Osteocyte (in vitro differentiated cells): Measurements from ENCODE around the gene NT5DC3. TPM values are rescaled to one million over a fixed set of nuclear protein-coding genes. Genes with fewer than 3 reads are reported as not detected.

Experiments
- DNase-seq: peaks from one replicate; pipeline ENCODE4 v3.0.0; 2021; ENCODE audit warnings: mixed read lengths; ENCODE audit not compliant: unreplicated experiment; ENCODE audit errors: extremely low spot score
- H3K27ac Mint-ChIP-seq: one replicate; pipeline ENCODE4 v1.8.0; 2021; ENCODE audit warnings: mild to moderate bottlenecking, mixed read lengths; ENCODE audit not compliant: unreplicated experiment
- H3K27me3 Mint-ChIP-seq: one replicate; pipeline ENCODE4 v1.8.0; 2021; ENCODE audit warnings: mixed read lengths; ENCODE audit not compliant: unreplicated experiment
- H3K36me3 Mint-ChIP-seq: one replicate; pipeline ENCODE4 v1.8.0; 2021; ENCODE audit warnings: mixed read lengths; ENCODE audit not compliant: unreplicated experiment
- H3K4me1 Mint-ChIP-seq: one replicate; pipeline ENCODE4 v1.8.0; 2021; ENCODE audit warnings: mixed read lengths; ENCODE audit not compliant: unreplicated experiment
- H3K4me3 Mint-ChIP-seq: one replicate; pipeline ENCODE4 v1.8.0; 2021; ENCODE audit warnings: mild to moderate bottlenecking, moderate library complexity, mixed read lengths; ENCODE audit not compliant: unreplicated experiment
- H3K9me3 Mint-ChIP-seq: one replicate; pipeline ENCODE4 v1.8.0; 2021; ENCODE audit warnings: mixed read lengths; ENCODE audit not compliant: unreplicated experiment
- total RNA-seq: library from RNA; stranded (reverse); gene quantifications from 2 replicates; pipeline ENCODE4 v1.2.1, GENCODE V29; 2021
- TF ChIP-seq, protein P1 (sequence below): fragments of 200-600 bp; sonication (generic); IDR thresholded peaks from 2 replicates; pipeline ENCODE4 v1.5.0; 2021; ENCODE audit warnings: antibody characterized with exemption, mild to moderate bottlenecking, moderate library complexity

Gene NT5DC3
- total RNA-seq, 1 donor from 2014 or later, result 12.5 TPM

- Mint-ChIP-seq H3K36me3 (no peaks in the 10 kb centered on the region), H3K4me1 (peaks cover 11% of the 10 kb centered on the region), H3K27me3 (no peaks in the 10 kb centered on the region), H3K9me3 (no peaks in the 10 kb centered on the region), H3K4me3 (no peak overlapping the region), H3K27ac (no peak overlapping the region)
- TF ChIP-seq, protein P1, sequence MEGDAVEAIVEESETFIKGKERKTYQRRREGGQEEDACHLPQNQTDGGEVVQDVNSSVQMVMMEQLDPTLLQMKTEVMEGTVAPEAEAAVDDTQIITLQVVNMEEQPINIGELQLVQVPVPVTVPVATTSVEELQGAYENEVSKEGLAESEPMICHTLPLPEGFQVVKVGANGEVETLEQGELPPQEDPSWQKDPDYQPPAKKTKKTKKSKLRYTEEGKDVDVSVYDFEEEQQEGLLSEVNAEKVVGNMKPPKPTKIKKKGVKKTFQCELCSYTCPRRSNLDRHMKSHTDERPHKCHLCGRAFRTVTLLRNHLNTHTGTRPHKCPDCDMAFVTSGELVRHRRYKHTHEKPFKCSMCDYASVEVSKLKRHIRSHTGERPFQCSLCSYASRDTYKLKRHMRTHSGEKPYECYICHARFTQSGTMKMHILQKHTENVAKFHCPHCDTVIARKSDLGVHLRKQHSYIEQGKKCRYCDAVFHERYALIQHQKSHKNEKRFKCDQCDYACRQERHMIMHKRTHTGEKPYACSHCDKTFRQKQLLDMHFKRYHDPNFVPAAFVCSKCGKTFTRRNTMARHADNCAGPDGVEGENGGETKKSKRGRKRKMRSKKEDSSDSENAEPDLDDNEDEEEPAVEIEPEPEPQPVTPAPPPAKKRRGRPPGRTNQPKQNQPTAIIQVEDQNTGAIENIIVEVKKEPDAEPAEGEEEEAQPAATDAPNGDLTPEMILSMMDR, result peak; percentile 81
- no peak for DNase-seq
These were observed 37.0 kb upstream of the NT5DC3 start for GRCh38 chr12:103877934-103878510.

DNA sequence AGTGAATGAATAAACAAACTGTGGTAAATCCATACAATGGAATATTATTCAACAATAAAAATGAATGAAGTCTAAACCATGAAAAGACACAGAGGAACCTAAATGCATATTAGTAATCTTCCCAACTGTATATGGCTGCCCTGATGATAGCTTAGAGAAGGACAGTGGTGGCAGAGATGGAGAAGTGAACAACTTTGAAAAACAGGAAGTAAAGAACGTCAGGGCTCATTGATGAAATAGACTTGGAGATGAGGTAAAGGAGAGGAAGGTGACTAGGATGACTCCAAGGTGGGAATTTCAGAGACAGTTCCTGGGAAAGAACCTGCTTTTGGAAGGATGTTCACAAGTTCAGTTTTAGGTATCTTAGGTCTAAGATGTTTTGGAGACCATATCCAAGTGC is 36.3 kb upstream of the NT5DC3 start:
- no peak for DNase-seq
- peaks cover 11% of the 10 kb centered on the region for H3K4me1 Mint-ChIP-seq
- no peak overlapping the region for H3K27ac Mint-ChIP-seq
- H3K36me3 Mint-ChIP-seq, result no peaks in the 10 kb centered on the region
- H3K4me3 Mint-ChIP-seq, result no peak overlapping the region
- H3K27me3 Mint-ChIP-seq, result no peaks in the 10 kb centered on the region
- TF ChIP-seq, protein P1, result no peak
- H3K9me3 Mint-ChIP-seq, result no peaks in the 10 kb centered on the region

DNA sequence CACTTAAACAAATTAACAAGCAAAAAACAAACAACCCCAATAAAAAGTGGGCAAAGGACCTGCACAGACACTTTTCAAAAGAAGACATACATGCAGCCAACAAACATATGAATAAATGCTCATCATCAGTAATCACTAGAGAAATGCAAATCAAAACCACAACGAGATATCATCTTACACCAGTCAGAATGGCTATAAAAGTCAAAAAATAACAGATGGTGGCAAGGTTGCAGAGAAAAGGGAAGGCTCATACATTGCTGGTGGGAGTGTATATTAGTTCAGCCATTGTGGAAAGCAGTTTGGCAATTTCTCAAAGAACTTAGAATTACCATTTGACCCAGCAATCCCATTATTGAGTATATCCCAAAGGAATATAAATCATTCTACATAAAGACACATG is 34.6 kb upstream of the NT5DC3 start:
- no peak for DNase-seq
- TF ChIP-seq, protein P1, result no peak

DNA sequence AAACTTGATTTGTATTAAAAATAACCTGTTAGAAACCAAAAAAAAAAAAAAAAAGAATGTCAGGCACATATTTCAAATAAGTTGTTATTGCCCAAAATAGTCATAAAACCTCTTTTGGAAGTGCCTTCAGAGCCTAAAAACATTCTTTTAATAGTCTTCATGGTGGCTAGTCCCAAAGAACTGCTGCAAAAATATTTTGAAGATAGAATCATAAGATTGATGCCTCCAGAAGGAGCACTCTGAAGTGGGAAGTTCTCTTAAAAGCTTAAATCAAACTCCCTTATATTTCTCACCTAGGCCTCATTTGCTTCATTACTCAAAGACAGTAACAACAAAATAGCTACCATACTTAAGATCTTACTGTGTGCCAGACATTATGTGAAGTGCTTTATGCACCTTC is 27.2 kb upstream of the NT5DC3 start:
- Mint-ChIP-seq H3K27ac (peak overlapping the region; percentile 25), H3K27me3 (no peaks in the 10 kb centered on the region), H3K4me1 (peaks cover 7% of the 10 kb centered on the region), H3K4me3 (no peak overlapping the region), H3K9me3 (no peaks in the 10 kb centered on the region), H3K36me3 (no peaks in the 10 kb centered on the region)
- TF ChIP-seq, protein P1, result no peak
- no peak for DNase-seq

More for the DNA sequence above, 34.6 kb upstream of the NT5DC3 start:
- Mint-ChIP-seq H3K36me3 (no peaks in the 10 kb centered on the region), H3K27me3 (no peaks in the 10 kb centered on the region), H3K4me3 (no peak overlapping the region), H3K9me3 (no peaks in the 10 kb centered on the region), H3K27ac (no peak overlapping the region), H3K4me1 (peaks cover 8% of the 10 kb centered on the region)

DNA sequence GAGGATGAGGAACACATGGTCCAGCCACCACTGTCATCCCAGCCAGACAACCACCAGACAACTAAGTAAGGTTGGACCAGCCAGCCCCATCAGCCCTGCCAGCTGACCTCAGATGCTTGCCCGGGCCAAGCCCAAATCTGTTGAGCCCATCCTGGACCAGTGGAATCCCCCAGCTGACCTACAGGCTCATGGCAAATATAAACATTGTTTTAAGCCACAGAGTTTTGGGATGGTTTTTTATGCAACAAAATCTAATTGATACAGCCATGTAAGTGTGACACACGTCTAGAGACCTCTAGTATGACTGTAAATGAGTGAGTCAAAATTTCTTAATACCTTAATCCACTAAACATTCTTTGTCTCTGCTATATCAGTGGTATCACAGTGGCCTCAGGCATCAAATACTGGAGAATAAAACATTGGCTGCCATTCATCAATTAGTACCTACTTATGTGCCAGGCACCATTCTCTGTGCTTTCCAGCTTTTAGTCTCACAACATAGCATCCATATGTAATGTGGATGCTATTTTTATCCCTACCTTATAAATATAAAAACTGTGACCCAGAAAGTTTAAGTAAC is 24.2 kb upstream of the NT5DC3 start:
- no peaks in the 10 kb centered on the region for H3K27me3 Mint-ChIP-seq
- DNase-seq, result no peak
- H3K4me3 Mint-ChIP-seq, result no peak overlapping the region
- peaks cover 16% of the 10 kb centered on the region for H3K4me1 Mint-ChIP-seq
- no peaks in the 10 kb centered on the region for H3K36me3 Mint-ChIP-seq
- TF ChIP-seq, protein P1, result no peak
- no peaks in the 10 kb centered on the region for H3K9me3 Mint-ChIP-seq
- no peak overlapping the region for H3K27ac Mint-ChIP-seq
